A549 (cell line): ENCODE measurements around the gene ZNF800.

Source experiments
- EP300 ChIP-seq, 2 experiments: fragments of >200 bp; sonication (Bioruptor Twin); formaldehyde crosslinking; IDR thresholded peaks; 2 replicates in 1 of 2; 3 replicates in 1 of 2; pipeline ENCODE4 v1.6.1; 2016 to 2017
- ESRRA ChIP-seq: fragments of 150-350 bp; IDR thresholded peaks from 2 replicates; pipeline ENCODE4 v1.6.1; 2014; ENCODE audit warnings: mild to moderate bottlenecking, low read length, borderline replicate concordance
- POLR2A ChIP-seq: IDR thresholded peaks from 2 replicates; pipeline ENCODE4 v1.6.1; 2012; ENCODE audit warnings: mild to moderate bottlenecking, low read length
- RAD21 ChIP-seq, 2 experiments: fragments of >200 bp in 1 of 2; sonication (Bioruptor Twin) in 1 of 2; formaldehyde crosslinking in 1 of 2; IDR thresholded peaks in 1 of 2; conservative IDR thresholded peaks in 1 of 2; 2 replicates in 1 of 2; 3 replicates in 1 of 2; pipeline ENCODE4 v1.6.1; 2012 to 2018; ENCODE audit warnings: inconsistent platforms in 1 of 2
- RFX5 ChIP-seq: fragments of 450-650 bp; IDR thresholded peaks from 2 replicates; pipeline ENCODE4 v1.7.1; 2014; ENCODE audit warnings: antibody characterized with exemption, mild to moderate bottlenecking, moderate library complexity
- TF ChIP-seq, protein P1 (sequence below): fragments of >200 bp; sonication (Bioruptor Twin); formaldehyde crosslinking; IDR thresholded peaks from 3 replicates; pipeline ENCODE4 v1.5.1; 2016
- TF ChIP-seq, protein P2 (sequence below): IDR thresholded peaks from 2 replicates; pipeline ENCODE4 v1.6.1; 2012
- TF ChIP-seq, protein P3 (sequence below): fragments of 450-650 bp; IDR thresholded peaks from 2 replicates; pipeline ENCODE4 v1.6.1; 2014; ENCODE audit warnings: antibody characterized with exemption

DNA sequence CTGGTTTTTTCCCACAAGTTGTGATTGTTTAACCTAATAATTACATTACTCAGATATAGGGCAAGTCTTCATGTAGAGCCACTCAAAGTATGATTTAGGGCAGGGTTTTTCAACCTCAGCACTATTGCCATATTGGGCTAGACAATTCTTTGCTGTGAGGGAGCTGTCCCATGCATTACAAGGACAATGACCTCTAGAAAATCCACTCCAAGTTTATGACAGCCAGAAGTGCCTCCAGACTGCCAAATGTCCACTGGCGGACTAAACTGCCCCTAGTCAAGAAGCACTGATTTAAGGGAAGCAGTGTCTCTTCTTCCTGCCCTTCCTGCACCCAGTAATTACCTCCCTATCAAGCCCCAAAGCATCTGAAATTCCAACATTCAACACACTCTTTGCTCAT is 54.4 kb downstream of the ZNF800 start:
- TF ChIP-seq, protein P1, sequence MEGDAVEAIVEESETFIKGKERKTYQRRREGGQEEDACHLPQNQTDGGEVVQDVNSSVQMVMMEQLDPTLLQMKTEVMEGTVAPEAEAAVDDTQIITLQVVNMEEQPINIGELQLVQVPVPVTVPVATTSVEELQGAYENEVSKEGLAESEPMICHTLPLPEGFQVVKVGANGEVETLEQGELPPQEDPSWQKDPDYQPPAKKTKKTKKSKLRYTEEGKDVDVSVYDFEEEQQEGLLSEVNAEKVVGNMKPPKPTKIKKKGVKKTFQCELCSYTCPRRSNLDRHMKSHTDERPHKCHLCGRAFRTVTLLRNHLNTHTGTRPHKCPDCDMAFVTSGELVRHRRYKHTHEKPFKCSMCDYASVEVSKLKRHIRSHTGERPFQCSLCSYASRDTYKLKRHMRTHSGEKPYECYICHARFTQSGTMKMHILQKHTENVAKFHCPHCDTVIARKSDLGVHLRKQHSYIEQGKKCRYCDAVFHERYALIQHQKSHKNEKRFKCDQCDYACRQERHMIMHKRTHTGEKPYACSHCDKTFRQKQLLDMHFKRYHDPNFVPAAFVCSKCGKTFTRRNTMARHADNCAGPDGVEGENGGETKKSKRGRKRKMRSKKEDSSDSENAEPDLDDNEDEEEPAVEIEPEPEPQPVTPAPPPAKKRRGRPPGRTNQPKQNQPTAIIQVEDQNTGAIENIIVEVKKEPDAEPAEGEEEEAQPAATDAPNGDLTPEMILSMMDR, result no peak
- TF ChIP-seq RAD21 (conservative IDR thresholded peaks at IDR 0.05 in 1 of 2, IDR thresholded peaks at IDR 0.05 in 1 of 2), result no peak
- TF ChIP-seq, protein P2, sequence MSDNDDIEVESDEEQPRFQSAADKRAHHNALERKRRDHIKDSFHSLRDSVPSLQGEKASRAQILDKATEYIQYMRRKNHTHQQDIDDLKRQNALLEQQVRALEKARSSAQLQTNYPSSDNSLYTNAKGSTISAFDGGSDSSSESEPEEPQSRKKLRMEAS, result no peak
- no peak for TF ChIP-seq POLR2A
- no peak for TF ChIP-seq ESRRA
- TF ChIP-seq, protein P3, sequence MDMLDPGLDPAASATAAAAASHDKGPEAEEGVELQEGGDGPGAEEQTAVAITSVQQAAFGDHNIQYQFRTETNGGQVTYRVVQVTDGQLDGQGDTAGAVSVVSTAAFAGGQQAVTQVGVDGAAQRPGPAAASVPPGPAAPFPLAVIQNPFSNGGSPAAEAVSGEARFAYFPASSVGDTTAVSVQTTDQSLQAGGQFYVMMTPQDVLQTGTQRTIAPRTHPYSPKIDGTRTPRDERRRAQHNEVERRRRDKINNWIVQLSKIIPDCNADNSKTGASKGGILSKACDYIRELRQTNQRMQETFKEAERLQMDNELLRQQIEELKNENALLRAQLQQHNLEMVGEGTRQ, result no peak
- TF ChIP-seq EP300 (IDR thresholded peaks at IDR 0.05), result no peak
- no peak for TF ChIP-seq RFX5
